HG03039 (cell line): ENCODE measurements around the gene APBA1.

Source experiments
- ATAC-seq: cut with Tn5 transposase; IDR thresholded peaks from one replicate; pipeline ENCODE4 v1.9.1; 2021; ENCODE audit warnings: mild to moderate bottlenecking, moderate library complexity; ENCODE audit not compliant: unreplicated experiment

Gene APBA1

DNA sequence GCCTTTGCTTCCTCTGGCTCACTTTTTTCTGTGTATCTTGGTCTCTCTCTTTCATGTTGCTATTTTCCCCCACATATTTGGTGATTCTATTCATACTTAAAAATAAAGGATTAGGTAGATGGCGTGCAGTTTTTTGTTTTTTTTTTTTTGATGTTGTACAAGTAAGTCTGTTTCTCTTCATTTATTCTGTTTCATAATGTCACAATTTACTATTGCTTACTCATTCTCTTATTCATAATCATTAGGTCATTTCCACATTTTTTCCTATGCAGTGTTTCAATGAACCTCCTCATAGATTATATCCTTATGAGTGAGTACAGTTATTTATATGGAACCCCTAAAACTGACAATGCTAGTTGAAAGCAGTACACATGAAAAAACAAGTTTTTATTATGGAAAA, 136.3 kb downstream of the APBA1 start:
- no peak for ATAC-seq

- ATAC-seq = no peak
These were observed 136.8 kb downstream of the APBA1 start for GRCh38 chr9:69535286-69535832.

GRCh38 chr9:69532396-69532795, 139.8 kb downstream of the APBA1 start:
- no peak for ATAC-seq

GRCh38 chr9:69527454-69527853, 144.7 kb downstream of the APBA1 start:
- no peak for ATAC-seq

DNA sequence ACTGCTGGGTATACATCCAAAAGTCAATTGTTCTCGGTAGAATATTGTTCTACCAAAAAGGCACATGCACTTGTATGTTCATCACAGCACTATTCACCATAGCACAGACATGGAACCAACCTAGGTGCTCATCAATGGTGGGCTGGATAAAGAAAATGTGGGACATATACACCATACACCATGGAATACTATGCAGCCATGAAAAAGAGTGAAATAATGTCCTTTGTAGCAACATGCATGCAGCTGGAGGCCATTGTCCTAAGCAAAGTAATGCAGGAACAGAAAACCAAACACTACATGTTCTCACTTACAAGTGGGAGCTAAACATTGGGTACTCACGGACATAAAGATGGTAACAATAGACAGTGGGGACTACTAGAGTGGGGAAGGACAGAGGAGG, 145.5 kb downstream of the APBA1 start:
- no peak for ATAC-seq

DNA sequence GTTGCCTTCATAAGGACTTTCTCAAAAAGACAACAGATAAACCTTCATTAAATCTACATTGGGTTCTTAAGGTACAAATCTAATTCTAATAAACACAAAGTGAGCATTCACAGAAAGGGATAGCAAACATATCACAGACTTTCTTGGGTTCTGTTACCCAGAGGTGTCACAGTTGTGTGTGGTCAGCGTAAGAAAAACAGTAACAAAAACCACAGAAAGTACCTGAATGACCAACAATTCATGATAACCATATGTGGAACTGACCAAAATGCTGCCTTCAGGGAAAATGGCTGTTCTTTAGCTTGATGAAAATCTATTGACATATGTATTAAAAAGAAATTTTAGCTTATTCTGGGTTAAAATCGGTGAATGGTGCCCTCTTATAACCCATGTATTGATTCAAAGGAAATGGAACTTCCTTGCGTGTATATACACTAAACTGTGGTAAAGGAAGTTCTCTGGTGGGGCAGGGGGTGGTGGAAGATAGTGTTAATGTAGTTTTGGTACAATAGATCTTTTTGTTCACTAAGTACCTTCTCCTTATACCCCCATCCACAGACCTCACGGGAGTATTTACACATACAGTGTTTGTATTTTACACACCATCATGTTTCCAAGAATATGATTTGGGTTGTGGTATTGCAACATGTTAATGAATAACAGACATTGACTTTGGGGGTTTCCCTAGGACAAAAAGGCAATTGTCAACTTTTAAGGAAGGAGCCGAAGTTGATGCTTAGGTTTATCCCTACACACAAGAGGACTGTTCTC, 152.5 kb downstream of the APBA1 start:
- no peak for ATAC-seq

DNA sequence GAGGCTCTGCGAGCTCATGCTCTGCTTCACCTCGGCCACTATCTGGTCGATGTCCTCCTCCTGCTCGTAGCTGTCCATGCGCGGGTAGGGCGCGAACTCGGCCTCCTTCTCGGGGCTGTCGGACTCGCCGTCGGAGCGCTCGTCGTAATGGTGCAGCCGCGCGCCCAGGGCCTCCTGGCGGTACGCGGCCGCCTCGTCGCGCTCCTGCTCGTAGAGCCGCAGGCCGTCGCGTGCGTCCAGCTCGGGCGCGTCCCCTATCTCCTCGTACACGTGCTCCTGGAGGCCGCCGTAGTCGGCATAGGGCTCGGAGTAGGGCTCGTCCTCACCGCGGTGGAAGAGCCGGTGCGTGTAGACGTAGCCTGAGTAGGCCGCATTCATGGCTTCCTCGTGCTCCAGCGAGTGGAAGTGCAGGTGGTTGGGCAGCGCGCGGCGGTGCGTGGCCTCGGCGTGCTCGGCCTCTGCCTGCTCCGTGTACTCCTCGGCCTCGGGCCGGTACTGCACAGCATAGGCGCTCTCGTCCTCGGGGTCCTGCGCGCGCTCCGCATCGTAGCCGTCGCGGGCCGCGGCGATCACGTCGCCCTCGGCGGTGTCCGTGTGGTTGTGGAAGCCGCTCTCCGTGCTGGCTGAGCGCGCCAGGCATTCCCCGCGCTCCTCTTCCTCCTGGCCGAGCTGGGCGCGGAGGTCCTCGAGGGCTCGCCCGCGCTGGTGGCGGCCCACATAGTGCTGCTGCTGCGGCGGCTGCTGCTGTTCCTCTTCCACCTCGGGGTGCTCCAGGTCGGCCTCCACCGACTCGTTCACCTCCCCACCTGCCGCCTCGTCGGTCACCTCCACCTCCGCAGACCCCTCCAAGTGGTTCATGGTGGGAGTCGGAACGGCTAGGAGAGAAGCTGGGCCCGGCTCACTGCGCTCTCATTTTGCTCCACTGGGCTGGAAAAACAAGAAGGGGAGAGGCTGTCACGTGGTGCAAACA, 155.5 kb downstream of the APBA1 start:
- no peak for ATAC-seq

DNA sequence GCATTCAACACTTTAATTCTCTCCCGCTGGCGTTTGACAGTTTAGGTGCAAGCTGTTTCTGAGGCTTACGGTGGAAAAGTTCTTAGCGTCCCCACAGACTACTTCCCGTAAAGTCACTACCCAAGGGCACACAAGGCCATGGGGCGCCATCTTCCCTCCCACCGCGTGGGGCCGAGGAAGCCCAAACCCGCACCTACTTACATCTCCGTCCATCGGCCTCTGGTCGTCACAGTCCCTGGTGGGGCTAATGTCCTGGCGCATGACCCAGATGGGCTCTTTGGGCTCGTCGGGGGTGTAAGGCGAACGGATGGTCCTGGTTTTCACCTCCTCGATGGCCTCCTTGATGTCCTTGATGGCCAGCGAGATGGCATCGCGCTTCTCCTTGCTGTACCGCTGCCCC, 156.4 kb downstream of the APBA1 start:
- no peak for ATAC-seq

DNA sequence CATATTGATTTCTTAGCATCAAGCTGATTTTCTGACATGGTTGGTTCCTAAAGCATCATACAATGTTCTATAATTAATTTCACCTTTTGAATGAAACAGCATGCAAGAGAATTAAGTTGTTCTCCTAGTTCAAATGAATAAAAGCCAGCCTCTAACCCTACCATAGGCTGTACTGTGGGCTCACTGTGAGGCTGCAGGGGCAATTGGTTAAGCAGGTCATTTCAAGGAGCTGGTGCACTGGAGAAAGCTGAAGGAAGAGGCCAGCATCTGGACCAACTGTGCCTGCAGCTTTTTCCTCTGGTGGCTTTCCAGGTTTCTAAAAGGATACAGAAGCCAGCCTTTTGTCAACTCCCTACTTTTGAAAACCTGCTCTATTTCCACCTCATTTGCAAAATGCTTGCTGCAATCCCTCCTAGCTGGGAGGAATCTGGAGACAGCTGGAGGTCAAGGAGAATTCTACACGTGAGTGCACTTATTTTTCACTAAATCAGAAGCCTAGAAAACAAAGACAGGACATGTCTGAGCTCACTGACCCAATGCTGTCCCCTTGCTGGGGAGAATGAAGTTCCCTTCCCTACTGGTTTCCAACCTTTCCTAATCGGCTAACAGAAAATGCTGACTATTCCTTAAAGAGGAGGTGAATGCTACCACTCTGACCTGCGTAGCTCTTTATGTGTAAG, 158.9 kb downstream of the APBA1 start:
- ATAC-seq = no peak

- no peak for ATAC-seq
These were observed 168.1 kb downstream of the APBA1 start for GRCh38 chr9:69504058-69504457.

GRCh38 chr9:69502671-69503301, 169.4 kb downstream of the APBA1 start:
- no peak for ATAC-seq

- no peak for ATAC-seq
These were observed 171.3 kb downstream of the APBA1 start for GRCh38 chr9:69500896-69501295.

- ATAC-seq = no peak
These were observed 172.2 kb downstream of the APBA1 start for GRCh38 chr9:69499959-69500358.

- ATAC-seq = no peak
These were observed 172.8 kb downstream of the APBA1 start for GRCh38 chr9:69499407-69499806.

DNA sequence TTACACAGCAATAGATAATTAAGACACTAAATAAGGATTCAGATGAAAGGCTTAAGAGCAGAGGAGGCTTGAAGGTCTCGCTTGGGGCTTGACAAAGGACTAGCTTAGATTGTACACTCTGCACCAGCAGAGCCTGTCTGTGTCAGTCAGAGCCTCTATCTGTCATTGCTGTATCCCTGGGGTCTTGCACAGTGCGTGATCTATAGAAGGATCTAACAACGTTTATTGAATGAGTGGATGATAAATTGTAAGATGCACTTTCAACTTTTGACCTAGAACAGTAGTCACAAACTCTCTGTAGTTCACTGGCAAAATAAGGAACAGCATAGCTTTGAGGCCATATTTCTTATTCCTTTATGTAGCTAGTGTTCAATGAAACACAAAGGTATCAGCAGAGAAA, 173.7 kb downstream of the APBA1 start:
- ATAC-seq = no peak

DNA sequence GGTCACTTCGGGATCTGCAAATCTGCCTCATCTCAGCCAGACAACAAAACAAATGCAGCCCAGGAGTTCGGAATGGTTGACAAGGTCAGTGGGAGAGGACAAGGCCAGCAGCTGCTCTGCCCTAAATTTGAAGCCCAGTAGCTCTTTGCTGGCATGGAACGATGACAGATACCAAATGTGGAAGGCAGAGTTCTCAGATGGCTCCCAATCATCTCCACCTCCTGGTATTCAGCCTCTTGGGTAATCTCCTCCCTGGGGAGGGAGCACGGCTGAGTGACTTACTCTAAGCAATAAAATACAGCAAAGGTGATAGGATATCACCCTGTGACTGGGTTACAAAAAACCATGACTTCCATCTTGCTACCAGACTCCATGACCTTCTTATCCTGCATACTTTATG, 174.4 kb downstream of the APBA1 start:
- no peak for ATAC-seq

GRCh38 chr9:69496846-69497450, 175.2 kb downstream of the APBA1 start:
- ATAC-seq = no peak

GRCh38 chr9:69495296-69495695, 176.9 kb downstream of the APBA1 start:
- ATAC-seq = no peak

- ATAC-seq = no peak
These were observed 177.4 kb downstream of the APBA1 start for GRCh38 chr9:69494763-69495162.

DNA sequence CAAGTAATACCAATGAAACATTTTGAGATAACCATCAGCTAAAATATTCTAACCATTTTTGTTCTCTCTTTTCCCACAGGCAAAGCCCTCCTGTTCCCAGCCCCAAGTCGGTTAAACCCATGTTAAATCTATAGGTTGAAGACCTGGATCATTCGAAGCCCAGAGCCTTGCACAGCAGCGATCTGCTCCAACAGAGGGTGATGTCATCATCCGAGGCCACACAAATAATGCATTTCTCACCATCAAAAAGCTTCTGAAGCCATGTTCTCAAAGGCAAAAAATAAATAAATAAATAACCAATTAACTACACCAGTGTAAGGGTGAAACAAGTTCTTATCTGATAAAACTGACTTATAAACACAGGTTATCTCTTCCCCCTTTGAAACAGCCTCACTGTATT, 178.0 kb downstream of the APBA1 start:
- ATAC-seq = no peak
